Heart left ventricle (tissue), 13 donors: ENCODE results near the gene ZNF80.

Experiments
- POLR2A ChIP-seq, 2 donors: fragments of 450-650 bp; IDR thresholded peaks; one replicate each; pipeline ENCODE4 v1.6.1; 2017; ENCODE audit warnings: antibody characterized with exemption in 2 of 2, mild to moderate bottlenecking in 2 of 2, moderate library complexity in 2 of 2
- TF ChIP-seq, protein P1 (sequence below), 12 donors: fragments of 200-600 bp; sonication (generic) in 4 of 12; IDR thresholded peaks; one replicate each; pipeline versions ENCODE4 v1.5.0 to v1.8.0; 2018 to 2022; ENCODE audit warnings: antibody characterized with exemption in 12 of 12, mild to moderate bottlenecking in 5 of 12
- donor health status: ischemic (EF 13 %, LVEDD 7.1; RV severe dilation, severe dysfunction).
- donor health status: DM: no; HTN: yes; CAD: no.
- donor health status: DM: no; HTN: no; CAD: no.
- donor health status: ischemic (EF 25% LVEDD 6.9; RV normal size, moderate dysfunction).
- donor health status: ischemic (EF 25% LVEDD 5.7; RV mildly dilated, moderate dysfunction).
- donor health status: ischemic (EF 35%, LVEDD 5.7; RV mildly dilated, moderate dysfunction).
- donor health status: nonischemic (EF 11% LVEDD 7.7; RV severe dilation, severe dysfunction).
- donor health status: DM: yes; HTN: yes; CAD: no.
- donor health status: PGD.
- donor health status: ischemic (EF 29% LVEDD 5.4; RV normal size, mild dysfunction).
- donor health status: nonischemic (EF 23%, LVEDD 6.1; RV moderate dilation, normal function).

DNA sequence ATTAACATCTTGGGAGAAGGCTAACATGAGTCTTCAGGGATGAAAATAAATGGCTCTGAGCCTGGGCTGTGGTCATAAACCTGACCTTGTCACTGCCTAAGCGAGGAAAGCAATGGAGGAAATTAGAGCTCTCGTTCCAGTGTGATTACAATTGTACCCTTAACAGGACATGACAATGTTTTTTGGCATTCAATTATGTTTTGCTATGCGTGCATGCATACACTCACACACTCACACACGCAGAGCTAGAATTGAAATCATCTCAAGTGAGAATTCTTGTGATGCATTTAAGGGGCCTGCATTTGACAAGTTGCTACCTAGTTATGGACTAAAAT lies 24.1 kb downstream of the ZNF80 start:
- TF ChIP-seq, protein P1, sequence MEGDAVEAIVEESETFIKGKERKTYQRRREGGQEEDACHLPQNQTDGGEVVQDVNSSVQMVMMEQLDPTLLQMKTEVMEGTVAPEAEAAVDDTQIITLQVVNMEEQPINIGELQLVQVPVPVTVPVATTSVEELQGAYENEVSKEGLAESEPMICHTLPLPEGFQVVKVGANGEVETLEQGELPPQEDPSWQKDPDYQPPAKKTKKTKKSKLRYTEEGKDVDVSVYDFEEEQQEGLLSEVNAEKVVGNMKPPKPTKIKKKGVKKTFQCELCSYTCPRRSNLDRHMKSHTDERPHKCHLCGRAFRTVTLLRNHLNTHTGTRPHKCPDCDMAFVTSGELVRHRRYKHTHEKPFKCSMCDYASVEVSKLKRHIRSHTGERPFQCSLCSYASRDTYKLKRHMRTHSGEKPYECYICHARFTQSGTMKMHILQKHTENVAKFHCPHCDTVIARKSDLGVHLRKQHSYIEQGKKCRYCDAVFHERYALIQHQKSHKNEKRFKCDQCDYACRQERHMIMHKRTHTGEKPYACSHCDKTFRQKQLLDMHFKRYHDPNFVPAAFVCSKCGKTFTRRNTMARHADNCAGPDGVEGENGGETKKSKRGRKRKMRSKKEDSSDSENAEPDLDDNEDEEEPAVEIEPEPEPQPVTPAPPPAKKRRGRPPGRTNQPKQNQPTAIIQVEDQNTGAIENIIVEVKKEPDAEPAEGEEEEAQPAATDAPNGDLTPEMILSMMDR (IDR thresholded peaks at IDR 0.05), result no peak
- TF ChIP-seq POLR2A (IDR thresholded peaks at IDR 0.05), result no peak
